ENCODE results near the gene STAC2.

The STAC2 gene

DNA sequence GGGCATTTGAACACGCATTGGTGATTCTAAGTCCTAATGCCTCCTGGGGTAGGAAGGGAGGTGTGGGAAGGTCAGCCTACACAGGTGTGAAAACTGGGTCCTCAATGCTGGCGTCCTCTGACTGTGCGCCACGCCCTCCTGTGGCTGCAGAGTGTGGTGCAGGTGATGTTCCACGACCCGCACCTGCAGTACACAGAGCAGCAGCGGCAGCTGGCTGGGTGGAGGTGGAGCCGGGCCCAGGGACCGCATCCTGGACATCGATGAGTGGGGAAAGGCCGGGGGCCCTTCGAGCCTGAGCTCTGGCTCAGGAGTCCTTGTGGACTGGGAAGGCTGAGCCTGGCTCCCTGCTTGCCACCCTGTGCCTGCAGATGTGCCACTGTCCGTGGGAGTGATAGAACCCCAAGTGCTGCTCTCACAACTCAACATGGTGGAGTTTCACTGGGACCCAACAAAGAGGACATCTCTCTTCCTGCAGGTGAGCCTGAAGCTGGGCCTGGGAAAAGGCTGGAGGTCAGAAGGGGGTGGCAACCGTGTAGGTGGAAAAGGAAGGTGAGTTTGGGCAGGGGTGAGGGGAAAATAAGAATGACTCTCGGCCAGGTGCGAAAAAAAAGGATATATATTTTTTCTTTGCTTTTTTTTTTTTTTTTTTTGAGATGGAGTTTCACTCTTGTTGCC lies 14.0 kb upstream of the STAC2 start:
- no peak overlapping the region for H3K27ac ChIP-seq (ENCODE audit: low read depth, low read length)
- H3K9ac ChIP-seq (ENCODE audit: low read length), result no peak overlapping the region
- no peaks in the 10 kb centered on the region for H3K9me2 ChIP-seq (replicated peaks; ENCODE audit: insufficient read depth, low read length)
- no peaks in the 10 kb centered on the region for H4K20me1 ChIP-seq (ENCODE audit: low read depth, low read length)
- no peaks in the 10 kb centered on the region for H3K36me3 ChIP-seq (ENCODE audit: low read length)
- no peaks in the 10 kb centered on the region for H3K79me2 ChIP-seq (ENCODE audit: insufficient read depth, low read length)
- TF ChIP-seq EZH2phosphoT487 (conservative IDR thresholded peaks at IDR 0.05; ENCODE audit: low read length), result no peak
- TF ChIP-seq, protein P1, sequence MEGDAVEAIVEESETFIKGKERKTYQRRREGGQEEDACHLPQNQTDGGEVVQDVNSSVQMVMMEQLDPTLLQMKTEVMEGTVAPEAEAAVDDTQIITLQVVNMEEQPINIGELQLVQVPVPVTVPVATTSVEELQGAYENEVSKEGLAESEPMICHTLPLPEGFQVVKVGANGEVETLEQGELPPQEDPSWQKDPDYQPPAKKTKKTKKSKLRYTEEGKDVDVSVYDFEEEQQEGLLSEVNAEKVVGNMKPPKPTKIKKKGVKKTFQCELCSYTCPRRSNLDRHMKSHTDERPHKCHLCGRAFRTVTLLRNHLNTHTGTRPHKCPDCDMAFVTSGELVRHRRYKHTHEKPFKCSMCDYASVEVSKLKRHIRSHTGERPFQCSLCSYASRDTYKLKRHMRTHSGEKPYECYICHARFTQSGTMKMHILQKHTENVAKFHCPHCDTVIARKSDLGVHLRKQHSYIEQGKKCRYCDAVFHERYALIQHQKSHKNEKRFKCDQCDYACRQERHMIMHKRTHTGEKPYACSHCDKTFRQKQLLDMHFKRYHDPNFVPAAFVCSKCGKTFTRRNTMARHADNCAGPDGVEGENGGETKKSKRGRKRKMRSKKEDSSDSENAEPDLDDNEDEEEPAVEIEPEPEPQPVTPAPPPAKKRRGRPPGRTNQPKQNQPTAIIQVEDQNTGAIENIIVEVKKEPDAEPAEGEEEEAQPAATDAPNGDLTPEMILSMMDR (IDR thresholded peaks at IDR 0.05; ENCODE audit: insufficient read depth, low read length, poor library complexity, severe bottlenecking), result peak; percentile 69
- H2AFZ ChIP-seq (ENCODE audit: low read depth, low read length, severe bottlenecking), result no peak overlapping the region
- H3F3A ChIP-seq (ENCODE audit: insufficient read depth), result no peaks in the 10 kb centered on the region
- no peaks in the 10 kb centered on the region for H3K9me3 ChIP-seq (ENCODE audit: insufficient read depth, low read length)
- H3K27me3 ChIP-seq (ENCODE audit: low read length), result no peaks in the 10 kb centered on the region
- H3K4me3 ChIP-seq (ENCODE audit: insufficient read depth, low read length, poor library complexity, severe bottlenecking), result no peak overlapping the region
- no peak overlapping the region for H3K4me2 ChIP-seq (ENCODE audit: low read depth, low read length, poor library complexity, severe bottlenecking)

DNA sequence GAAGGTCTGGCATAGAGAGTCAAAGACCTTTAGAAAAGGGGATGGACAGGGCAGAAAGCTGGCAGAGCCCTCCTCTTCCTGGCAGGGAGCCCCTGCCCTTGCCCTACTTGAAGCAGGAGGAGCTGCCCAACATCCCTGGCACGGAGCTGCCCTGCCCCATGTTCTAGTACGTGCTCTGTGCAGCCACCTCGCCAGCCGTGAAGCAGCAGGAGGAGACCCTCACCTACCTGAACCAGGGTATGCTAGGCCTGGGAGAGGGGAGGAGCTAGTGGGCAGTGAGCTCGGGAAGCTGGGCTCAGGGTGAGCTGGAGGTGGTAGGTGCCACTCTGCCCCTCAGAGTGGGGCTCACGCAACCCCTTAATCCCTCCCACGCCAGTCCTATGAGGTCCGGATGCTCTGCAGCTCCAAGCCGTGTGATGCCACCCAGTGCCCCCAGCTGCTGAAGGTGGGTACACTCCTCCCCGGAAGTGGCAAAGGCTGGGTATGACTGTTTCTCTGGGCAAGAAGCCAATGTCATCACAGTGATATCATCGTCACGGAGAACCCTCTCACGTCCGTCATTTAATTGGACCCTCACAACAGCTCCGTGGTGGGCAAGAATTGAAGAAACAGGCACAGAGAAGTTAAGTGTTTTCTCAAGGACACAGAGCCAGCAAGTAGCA lies 12.7 kb upstream of the STAC2 start:
- no peaks in the 10 kb centered on the region for H3K79me2 ChIP-seq (ENCODE audit: insufficient read depth, low read length)
- TF ChIP-seq EZH2phosphoT487 (conservative IDR thresholded peaks at IDR 0.05; ENCODE audit: low read length), result no peak
- TF ChIP-seq, protein P1 (IDR thresholded peaks at IDR 0.05; ENCODE audit: insufficient read depth, low read length, poor library complexity, severe bottlenecking), result no peak
- H2AFZ ChIP-seq (ENCODE audit: low read depth, low read length, severe bottlenecking), result no peak overlapping the region
- H3K27me3 ChIP-seq (ENCODE audit: low read length), result no peaks in the 10 kb centered on the region
- peak overlapping the region; percentile 37 for H3K4me2 ChIP-seq (ENCODE audit: low read depth, low read length, poor library complexity, severe bottlenecking)
- H3K4me3 ChIP-seq (ENCODE audit: insufficient read depth, low read length, poor library complexity, severe bottlenecking), result no peak overlapping the region
- no peak overlapping the region for H3K27ac ChIP-seq (ENCODE audit: low read depth, low read length)
- no peaks in the 10 kb centered on the region for H4K20me1 ChIP-seq (ENCODE audit: low read depth, low read length)
- H3K9me2 ChIP-seq (replicated peaks; ENCODE audit: insufficient read depth, low read length), result no peaks in the 10 kb centered on the region
- no peaks in the 10 kb centered on the region for H3K9me3 ChIP-seq (ENCODE audit: insufficient read depth, low read length)
- no peak overlapping the region for H3K9ac ChIP-seq (ENCODE audit: low read length)
- no peaks in the 10 kb centered on the region for H3K36me3 ChIP-seq (ENCODE audit: low read length)
- no peaks in the 10 kb centered on the region for H3F3A ChIP-seq (ENCODE audit: insufficient read depth)

DNA sequence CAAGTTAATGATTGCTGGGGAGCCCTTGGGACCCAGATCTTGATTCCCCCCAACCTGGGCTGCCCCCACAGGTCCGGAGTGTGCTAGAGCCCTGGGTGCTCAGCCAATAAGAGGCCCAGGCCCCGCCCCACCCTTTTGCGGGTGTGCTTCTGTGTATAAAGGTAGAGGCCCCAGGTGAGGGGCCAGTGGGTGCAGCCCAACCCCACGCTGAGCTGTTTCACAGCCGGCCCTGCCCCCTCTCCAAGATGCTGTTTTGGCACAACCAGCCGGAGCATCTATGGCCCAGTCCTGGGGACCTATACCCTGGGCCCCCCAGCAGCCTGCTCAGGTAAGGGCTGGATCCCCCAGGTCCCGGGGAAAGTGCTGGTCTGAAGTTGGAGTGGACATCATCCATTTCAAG lies 11.8 kb upstream of the STAC2 start:
- no peaks in the 10 kb centered on the region for H3F3A ChIP-seq (ENCODE audit: insufficient read depth)
- H3K79me2 ChIP-seq (ENCODE audit: insufficient read depth, low read length), result no peaks in the 10 kb centered on the region
- no peak for TF ChIP-seq EZH2phosphoT487 (conservative IDR thresholded peaks at IDR 0.05; ENCODE audit: low read length)
- TF ChIP-seq, protein P1 (IDR thresholded peaks at IDR 0.05; ENCODE audit: insufficient read depth, low read length, poor library complexity, severe bottlenecking), result no peak
- no peaks in the 10 kb centered on the region for H3K36me3 ChIP-seq (ENCODE audit: low read length)
- no peaks in the 10 kb centered on the region for H4K20me1 ChIP-seq (ENCODE audit: low read depth, low read length)
- H3K4me3 ChIP-seq (ENCODE audit: insufficient read depth, low read length, poor library complexity, severe bottlenecking), result no peak overlapping the region
- H3K9ac ChIP-seq (ENCODE audit: low read length), result no peak overlapping the region
- no peaks in the 10 kb centered on the region for H3K9me3 ChIP-seq (ENCODE audit: insufficient read depth, low read length)
- H3K27ac ChIP-seq (ENCODE audit: low read depth, low read length), result no peak overlapping the region
- no peaks in the 10 kb centered on the region for H3K9me2 ChIP-seq (replicated peaks; ENCODE audit: insufficient read depth, low read length)
- H3K27me3 ChIP-seq (ENCODE audit: low read length), result no peaks in the 10 kb centered on the region
- no peak overlapping the region for H3K4me2 ChIP-seq (ENCODE audit: low read depth, low read length, poor library complexity, severe bottlenecking)
- no peak overlapping the region for H2AFZ ChIP-seq (ENCODE audit: low read depth, low read length, severe bottlenecking)
